GM21515 (cell line): Measurements from ENCODE around the gene EFS.
"Not testable (repeated sequence)": the region's sequence is repeated elsewhere in the genome, so short reads cannot be mapped to it uniquely, and the experiment has no call there.

Experiments used
- ATAC-seq: cut with Tn5 transposase; IDR thresholded peaks from one replicate; pipeline ENCODE4 v1.9.1; 2021; ENCODE audit not compliant: unreplicated experiment

Gene EFS

GRCh38 chr14:23399136-23399535 lies 34.2 kb upstream of the EFS start:
- ATAC-seq: no peak

- no peak for ATAC-seq
Measured at GRCh38 chr14:23398348-23398747, 33.4 kb upstream of the EFS start.

- no peak for ATAC-seq
Measured at GRCh38 chr14:23396781-23397407, 31.9 kb upstream of the EFS start.

GRCh38 chr14:23396126-23396525 lies 31.2 kb upstream of the EFS start:
- no peak for ATAC-seq

GRCh38 chr14:23392613-23393012 lies 27.6 kb upstream of the EFS start:
- ATAC-seq: no peak

GRCh38 chr14:23389871-23390270 lies 24.9 kb upstream of the EFS start:
- ATAC-seq: not testable (repeated sequence)

GRCh38 chr14:23389396-23389795 lies 24.4 kb upstream of the EFS start:
- ATAC-seq: no peak

- ATAC-seq: no peak
Measured at GRCh38 chr14:23388996-23389395, 24.0 kb upstream of the EFS start.

GRCh38 chr14:23387916-23388882 lies 23.2 kb upstream of the EFS start:
- ATAC-seq: no peak

- ATAC-seq: no peak
Measured at GRCh38 chr14:23386999-23387398, 22.0 kb upstream of the EFS start.

GRCh38 chr14:23386266-23386657 lies 21.3 kb upstream of the EFS start:
- ATAC-seq: not testable (repeated sequence)

GRCh38 chr14:23385642-23386265 lies 20.8 kb upstream of the EFS start:
- ATAC-seq: no peak

- ATAC-seq: no peak
Measured at GRCh38 chr14:23385244-23385641, 20.3 kb upstream of the EFS start.

GRCh38 chr14:23384364-23385080 lies 19.6 kb upstream of the EFS start:
- no peak for ATAC-seq

GRCh38 chr14:23382731-23383440 lies 17.9 kb upstream of the EFS start:
- ATAC-seq: no peak

- ATAC-seq: no peak
Measured at GRCh38 chr14:23382276-23382675, 17.3 kb upstream of the EFS start.

GRCh38 chr14:23381871-23382270 lies 16.9 kb upstream of the EFS start:
- no peak for ATAC-seq

- no peak for ATAC-seq
Measured at GRCh38 chr14:23380976-23381375, 16.0 kb upstream of the EFS start.

- no peak for ATAC-seq
Measured at GRCh38 chr14:23380197-23380914, 15.4 kb upstream of the EFS start.
